GM13977 (cell line): Measurements from ENCODE around the gene HS3ST1.

Source experiments
- DNase-seq: peaks from one replicate; pipeline ENCODE4 v3.0.0; 2012; ENCODE audit warnings: low spot score
- CTCF ChIP-seq: IDR thresholded peaks from 2 replicates; pipeline ENCODE4 v1.5.1; 2012; ENCODE audit warnings: mild to moderate bottlenecking, control low read depth; ENCODE audit not compliant: insufficient read depth; ENCODE audit errors: extremely low read depth, missing control alignments
- in situ Hi-C: fragments of 300-500 bp; cut with MboI; formaldehyde crosslinking; loops from one replicate; pipeline ENCODE4 v1.12.0; 2022; ENCODE audit warnings: low sequenced_read_pairs, low pct_unique_long_range_greater_than_20kb, mixed read lengths, inconsistent platforms; ENCODE audit not compliant: unreplicated experiment

Gene HS3ST1

GRCh38 chr4:11423465-11423864 is 5.2 kb downstream of the HS3ST1 start:
- in situ Hi-C loops = loop anchor here (10.0 to 25.0 kb wide), 2 partner anchors 686 to 839 kb away; no protein-coding TSS in a partner anchor

GRCh38 chr4:11421116-11421515 is 7.6 kb downstream of the HS3ST1 start:
- TF ChIP-seq CTCF = no peak
- DNase-seq = no peak
- in situ Hi-C loops = loop anchor here (10.0 to 25.0 kb wide), 2 partner anchors 684 to 836 kb away; no protein-coding TSS in a partner anchor

More at GRCh38 chr4:11423465-11423864, 5.2 kb downstream of the HS3ST1 start:
- no peak for TF ChIP-seq CTCF
- DNase-seq = no peak

DNA sequence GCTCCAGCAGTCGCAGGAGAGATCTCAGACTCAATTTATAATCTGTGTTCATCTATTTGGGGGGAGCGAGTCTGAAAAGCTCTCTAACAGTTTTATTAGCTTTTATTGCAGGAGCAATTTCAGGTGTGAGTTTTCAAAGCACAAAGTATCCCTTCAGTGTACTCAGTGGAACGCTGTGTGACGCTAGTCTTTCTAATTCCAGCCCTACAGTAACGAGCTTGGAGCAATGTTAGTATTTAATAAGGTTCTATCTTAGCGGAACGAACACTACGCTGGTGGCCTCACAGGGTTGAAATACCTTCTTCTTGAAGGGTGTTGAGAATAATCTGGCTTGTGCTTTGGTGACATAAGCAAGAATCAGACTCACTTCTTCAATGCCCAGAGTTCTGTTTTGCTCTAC is 8.4 kb downstream of the HS3ST1 start:
- in situ Hi-C loops = loop anchor here (10.0 to 25.0 kb wide), 2 partner anchors 683 to 836 kb away; no protein-coding TSS in a partner anchor
- DNase-seq = no peak
- TF ChIP-seq CTCF = no peak

DNA sequence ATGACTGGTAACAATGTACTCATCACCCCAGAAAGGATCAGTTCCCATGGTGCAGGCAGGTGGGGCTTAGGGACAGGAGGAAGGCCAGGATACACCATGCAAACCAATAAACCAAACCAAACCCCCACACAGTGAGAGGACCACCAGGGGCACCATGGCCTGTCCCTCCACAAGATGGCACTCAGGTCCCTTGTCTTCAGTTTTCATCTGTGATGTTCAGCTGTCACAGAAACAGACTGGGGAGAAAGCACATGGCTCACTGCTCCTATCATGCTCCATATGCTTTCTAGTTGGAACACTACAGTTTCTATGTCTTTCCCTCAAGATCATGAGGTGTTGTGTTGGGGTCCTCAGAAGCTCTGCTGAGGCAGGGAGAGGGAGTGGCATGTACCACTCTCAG is 10.1 kb downstream of the HS3ST1 start:
- in situ Hi-C loops = loop anchor here (25.0 kb wide), 1 partner anchor 681 kb away; no protein-coding TSS in a partner anchor
- DNase-seq = no peak
- TF ChIP-seq CTCF = no peak

GRCh38 chr4:11416767-11417113 is 12.0 kb downstream of the HS3ST1 start:
- no peak for DNase-seq
- in situ Hi-C loops = loop anchor here (25.0 kb wide), 1 partner anchor 679 kb away; no protein-coding TSS in a partner anchor
- no peak for TF ChIP-seq CTCF

DNA sequence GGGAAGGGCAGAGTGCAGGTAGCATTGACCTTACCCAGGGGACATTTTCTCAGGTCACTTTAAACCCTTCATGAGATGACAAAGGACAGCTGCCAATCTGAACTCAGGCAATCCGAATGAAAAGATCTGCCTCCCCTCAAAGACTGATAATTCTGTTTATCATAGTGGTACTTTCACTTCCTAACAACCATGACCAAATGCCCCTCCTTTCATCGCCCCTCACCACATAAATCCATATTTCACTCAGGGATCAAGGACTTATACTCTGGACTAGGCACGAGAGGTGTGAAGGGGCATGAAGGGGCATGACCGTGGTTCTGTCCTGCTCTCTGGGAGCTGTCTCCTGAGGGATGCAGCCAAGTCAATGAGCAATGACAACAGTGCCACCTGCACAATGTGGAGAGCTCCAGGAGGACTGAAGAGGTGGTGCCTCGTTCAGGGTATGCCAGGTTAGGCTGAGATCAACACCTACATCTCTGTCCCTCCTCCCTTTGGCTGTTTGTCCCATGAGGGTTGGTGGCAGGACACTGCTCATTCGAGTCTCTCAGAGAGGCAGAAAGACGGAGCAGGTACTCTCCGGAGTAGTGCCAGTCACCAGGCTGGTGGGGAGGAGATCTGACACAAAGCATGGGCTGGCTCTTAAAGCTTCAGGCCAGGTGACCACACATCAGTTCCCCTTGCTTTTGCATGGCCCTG is 12.5 kb downstream of the HS3ST1 start:
- TF ChIP-seq CTCF = no peak
- in situ Hi-C loops = loop anchor here (25.0 kb wide), 1 partner anchor 679 kb away; no protein-coding TSS in a partner anchor
- no peak for DNase-seq
